ENCODE measurements around the gene ZNF182.
"Not testable (repeated sequence)": the region's sequence is repeated elsewhere in the genome, so short reads cannot be mapped to it uniquely, and the experiment has no call there.

Gene ZNF182

DNA sequence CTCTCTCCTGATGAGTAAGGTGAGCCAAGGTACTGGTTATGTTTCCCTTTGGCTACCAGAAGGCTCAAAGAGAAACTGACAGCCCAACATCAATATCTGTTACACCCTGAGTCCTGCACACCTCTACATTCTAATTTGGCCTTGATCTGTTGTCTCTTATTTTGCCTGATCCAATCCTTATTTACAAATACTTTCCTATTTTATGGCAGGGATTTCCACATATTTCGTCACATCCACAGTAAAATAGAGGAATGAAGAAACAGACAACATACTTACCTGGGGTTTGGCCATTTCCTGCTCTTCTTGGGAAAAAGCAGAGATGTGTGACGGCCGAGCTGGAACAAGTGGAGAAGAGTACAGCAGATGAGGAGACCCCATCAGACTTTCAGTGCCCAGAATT is 1.5 kb downstream of the ZNF182 start:
- no peak for DNase-seq (ENCODE audit: extremely low read depth in 1 of 2, low read depth in 1 of 2)

DNA sequence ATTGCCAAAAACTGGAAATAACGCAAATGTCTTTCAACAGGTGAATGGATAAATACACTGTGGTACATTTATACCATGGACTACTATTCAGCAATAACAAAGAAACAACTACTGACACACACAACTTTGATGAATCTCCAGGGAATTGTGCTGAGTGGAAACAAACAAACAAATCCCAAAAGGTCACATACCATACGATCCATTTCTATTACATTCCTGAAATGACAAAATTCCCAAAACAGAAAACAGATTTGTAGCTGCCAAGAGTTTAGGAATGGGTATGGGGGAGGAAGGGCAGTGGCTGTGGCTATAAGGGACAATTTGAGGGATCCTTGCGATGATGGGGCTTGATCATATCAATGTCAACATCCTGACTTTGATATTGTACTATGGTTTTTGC is 2.5 kb downstream of the ZNF182 start:
- DNase-seq (ENCODE audit: extremely low read depth in 1 of 2, low read depth in 1 of 2): no peak

DNA sequence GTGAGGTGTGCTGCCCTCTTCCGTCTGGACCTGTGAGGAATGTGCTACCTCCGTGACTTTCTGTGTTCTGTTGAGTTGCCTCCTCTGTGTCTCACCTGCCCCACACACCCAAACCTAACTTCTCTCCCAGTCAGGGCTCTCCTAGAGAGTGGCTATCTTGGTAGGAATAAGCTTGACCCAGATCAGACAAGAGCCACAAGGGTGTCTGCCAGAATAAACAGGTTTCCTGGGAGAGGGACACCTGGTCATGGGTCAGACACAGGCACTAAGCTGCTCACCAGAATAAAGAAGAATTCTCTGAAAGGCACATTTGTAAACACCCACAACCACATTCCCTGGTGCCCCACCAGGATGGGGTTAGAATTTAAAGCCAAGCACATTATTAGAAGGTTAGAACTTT is 11.1 kb downstream of the ZNF182 start:
- DNase-seq (ENCODE audit: extremely low read depth in 1 of 2, low read depth in 1 of 2): no peak

DNA sequence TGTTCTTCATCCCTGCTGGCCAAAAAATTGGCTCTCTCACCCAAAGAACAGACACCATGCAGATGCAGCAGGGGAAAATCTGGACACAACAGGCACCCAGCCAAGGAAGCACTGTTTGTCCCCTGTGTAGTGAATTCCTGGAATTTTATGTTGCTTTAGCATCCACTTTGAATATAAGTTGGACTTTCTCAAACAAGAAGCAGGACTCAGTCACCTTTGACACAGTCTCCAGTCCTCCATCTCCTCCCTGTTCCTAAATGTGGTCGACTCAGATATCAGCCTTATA is 11.8 kb downstream of the ZNF182 start:
- no peak for DNase-seq (ENCODE audit: extremely low read depth in 1 of 2, low read depth in 1 of 2)

DNA sequence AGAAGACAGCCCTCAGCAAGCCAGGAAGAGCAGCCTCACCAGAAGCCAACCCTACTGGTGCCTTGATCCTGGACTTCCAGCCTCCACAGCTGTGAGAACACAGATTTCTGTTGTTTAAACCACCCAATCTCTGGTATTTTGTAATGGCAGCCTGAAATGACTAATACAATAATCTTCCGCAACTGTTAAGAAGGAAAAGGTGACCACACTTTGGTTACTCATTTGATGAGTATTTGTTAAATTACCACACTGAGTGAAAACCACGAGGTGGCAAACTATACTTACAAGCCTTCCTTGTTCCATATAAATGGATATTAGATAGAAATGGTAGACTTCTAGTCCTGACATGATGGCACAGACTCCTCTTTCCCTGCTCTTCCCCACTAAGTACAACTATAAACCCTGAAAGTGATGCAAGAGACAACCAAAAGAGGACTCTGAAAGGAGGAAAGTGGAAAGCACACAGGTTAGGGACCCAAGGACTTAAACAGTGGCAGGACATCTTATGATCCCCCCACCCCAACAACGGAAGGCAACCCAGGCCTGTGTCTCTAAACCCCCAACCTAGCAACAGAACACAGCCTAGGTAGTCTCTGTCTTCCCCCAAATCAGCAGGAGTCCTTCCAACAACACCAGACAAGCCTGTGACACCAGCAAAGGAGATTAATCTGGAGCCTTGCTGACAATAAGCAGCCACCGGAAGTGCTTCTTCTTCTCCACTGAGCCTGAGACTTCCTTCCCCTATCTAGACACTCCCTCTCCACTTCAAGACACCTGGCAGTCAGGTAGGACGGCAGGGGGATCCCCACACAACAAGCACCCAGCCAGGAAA is 12.3 kb downstream of the ZNF182 start:
- no peak for DNase-seq (ENCODE audit: extremely low read depth in 1 of 2, low read depth in 1 of 2)

DNA sequence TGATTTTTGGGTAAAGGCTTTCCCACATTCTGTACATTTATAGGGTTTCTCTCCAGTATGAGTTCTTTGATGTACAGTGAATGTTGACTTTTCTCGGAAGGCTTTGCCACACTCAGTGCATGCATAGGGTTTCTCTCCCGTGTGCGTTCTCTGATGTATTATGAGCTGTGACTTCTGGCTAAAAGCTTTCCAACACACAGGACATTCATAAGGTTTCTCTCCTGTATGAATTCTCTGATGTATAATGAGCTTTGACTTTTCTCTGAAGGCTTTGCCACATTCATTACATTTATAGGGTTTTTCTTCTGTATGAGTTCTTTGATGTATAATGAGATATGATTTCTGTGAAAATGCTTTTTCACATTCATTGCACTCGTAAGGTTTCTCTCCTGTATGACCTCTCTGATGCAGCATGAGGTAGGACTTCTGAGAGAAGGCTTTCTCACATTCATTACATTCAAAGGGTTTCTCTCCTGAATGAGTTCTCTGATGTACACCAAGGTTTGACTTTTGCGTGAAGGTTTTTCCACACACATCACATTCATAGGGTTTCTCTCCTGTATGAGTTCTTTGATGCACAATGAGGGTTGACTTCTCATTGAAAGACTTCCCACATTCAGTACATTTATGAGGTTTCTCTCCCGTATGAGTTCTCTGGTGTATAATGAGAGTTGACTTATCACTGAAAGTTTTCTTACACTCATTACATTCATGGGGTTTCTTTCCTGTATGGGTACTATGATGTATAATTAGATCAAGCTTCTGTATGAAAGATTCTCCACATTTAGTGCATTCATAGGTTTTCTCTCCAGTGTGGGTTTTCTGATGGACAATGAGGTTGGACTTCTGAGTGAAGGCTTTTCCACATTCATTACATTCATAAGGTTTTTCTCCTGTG is 27.3 kb downstream of the ZNF182 start:
- no peak for DNase-seq (ENCODE audit: extremely low read depth in 1 of 2, low read depth in 1 of 2)

DNA sequence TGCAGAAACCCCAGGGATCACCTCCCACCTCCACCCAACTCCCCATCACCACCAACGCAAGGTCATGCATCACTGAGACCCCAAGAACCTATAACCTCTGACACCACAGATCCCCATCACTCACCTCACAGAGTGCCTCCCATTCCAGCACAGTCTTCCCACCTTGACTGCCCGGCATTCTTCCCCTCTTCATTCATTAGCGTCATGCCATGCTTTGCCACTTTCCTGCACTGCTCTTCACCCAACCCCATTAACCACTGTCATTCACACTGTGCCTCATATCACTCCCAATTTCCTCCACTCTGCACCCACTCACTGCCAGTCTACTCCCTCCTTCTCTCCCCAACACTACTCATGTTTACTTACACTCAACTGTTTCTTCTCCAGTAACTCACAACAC is 30.6 kb downstream of the ZNF182 start:
- DNase-seq (ENCODE audit: extremely low read depth in 1 of 2, low read depth in 1 of 2): no peak

DNA sequence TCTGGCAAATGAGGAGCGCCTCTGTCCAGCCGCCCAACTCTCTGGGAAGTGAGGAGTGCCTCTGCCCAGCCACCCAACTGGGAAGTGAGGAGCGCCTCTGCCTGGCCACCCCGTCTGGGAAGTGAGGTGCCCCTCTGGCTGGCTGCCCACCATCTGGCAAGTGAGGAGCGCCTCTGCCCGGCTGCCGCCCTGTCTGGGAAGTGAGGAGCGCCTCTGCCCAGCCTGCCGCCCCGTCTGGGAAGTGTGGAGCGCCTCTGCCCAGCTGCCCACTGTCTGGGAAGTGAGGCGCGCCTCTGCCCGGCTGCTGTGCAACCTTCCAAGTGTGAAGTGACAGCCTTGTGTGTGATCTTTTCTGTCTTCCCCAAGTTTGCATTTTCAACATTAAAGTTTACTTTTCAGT is 38.3 kb downstream of the ZNF182 start:
- DNase-seq (ENCODE audit: extremely low read depth in 1 of 2, low read depth in 1 of 2): not testable (repeated sequence)

DNA sequence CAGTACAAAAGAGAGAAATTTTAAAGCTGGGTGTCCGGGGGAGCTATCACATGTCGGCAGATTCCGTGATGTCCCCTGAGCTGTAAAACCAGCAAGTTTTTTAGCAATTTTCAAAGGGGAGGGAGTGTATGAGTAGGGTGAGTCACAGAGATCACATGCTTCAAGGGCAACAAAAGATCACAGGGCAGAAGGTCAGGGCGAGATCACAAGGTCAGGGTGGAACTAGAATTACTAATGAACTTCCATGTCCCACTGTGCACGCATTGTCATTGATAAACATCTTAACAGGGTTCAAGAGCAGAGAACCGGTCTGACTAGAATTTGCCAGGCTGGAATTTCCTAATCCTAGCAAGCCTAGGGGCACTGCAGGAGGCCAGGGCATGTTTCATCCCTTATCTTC is 42.0 kb downstream of the ZNF182 start:
- not testable (repeated sequence) for DNase-seq (ENCODE audit: extremely low read depth in 1 of 2, low read depth in 1 of 2)

DNA sequence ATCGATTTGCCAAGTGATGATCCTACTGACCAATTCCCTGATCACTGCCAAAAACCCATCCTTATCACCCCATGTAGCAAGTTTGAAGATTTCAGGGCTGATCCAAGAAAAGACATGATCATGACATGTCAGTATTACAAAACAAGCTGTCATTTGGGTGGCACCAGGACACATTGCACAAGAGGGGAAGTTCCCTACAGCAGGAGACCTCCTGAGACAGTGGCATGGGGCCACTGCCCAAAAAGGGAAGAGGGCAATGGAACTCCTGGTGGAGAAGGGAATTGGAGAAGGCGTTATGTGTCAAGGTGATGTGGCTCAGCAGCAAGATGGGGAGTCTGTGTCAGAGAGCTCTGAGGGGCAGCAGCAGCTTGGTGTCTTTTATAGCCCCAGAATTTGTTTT is 43.4 kb downstream of the ZNF182 start:
- no peak for DNase-seq (ENCODE audit: extremely low read depth in 1 of 2, low read depth in 1 of 2)

DNA sequence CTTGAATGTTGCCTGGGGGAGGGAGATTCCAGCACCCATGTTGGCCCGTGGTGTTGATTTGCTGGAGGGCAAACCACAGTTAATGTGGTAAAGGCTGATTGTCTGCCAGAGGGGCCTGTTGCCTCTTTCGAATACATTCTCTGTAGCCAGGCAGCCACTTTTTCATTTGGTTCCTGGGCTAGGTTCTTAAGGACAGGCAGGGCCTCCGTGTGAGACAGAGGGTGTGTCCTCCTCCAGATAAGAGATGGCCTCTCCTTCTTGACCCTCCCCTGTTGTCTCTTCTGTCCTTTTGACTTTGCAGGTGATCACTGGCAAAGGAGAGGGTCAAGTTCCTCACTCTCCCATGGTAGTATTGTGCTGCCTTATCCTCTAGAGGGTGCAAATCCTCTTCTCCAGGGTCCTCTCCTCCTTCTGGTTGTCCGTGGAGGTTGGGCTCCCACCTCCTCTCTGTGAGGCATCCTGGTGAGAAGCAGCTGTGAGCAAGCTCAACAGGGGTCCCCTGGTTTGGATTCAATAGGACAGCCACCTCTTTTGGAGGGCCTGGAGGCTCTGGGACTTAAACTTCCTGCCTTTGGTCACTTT is 44.9 kb downstream of the ZNF182 start:
- no peak for DNase-seq (ENCODE audit: extremely low read depth in 1 of 2, low read depth in 1 of 2)

DNA sequence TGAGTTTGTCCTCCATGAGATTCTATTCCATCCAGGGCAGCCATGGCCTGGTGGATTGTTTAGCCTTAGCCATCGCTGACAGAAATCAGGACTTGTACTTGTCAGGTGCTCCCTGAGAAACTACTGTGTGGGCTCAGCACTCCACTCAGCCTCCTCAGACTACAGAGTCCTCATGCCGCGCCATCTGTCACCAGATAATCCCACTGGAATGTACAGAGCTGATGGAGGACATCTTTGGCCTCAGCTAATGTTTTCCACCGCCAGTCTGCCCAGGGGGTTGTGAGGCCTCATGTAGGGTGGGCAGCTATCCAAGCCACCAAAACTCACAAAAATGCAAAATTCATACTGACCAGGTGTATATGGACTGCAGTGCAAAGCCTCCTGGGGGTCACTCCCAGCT is 45.6 kb downstream of the ZNF182 start:
- DNase-seq (ENCODE audit: extremely low read depth in 1 of 2, low read depth in 1 of 2): not testable (repeated sequence)

DNA sequence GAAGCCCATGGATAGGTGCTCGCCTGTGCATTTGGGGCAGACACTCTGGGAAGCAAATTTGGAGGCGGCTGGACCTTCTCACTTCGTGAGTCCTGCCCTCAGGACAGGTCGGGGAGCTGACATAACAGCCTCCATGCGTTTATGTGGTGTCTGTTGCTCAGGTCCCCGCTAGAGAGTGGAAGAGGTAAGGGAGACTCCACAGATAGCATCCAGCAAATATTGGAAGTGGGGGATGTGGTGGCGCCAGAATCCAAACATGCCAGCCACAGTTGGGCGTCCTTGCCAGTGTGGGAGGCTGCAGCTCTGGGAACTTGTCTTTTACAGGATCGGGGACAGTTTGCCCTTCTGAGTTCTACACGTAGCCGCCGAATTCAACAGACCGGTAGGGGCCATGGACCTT is 47.8 kb downstream of the ZNF182 start:
- no peak for DNase-seq (ENCODE audit: extremely low read depth in 1 of 2, low read depth in 1 of 2)

DNA sequence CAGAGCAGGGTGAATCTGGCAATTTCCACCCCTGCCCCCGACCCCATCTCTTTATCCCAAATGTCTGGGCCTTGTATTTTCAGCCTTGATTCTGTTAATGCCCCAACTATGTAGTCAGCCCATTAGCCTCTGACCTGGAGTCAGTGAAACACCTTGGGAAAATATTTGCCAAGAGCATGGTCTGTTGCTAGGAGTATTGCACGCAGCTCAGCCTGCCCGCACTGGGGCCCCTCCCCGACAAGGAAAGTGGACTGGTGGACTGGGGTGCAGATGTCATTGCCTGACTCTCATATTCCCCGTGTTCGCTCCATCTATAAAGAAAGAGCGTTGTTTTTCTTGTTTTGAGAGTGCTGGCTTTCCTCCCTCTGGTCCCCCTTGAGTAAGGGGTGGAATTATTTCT is 48.5 kb downstream of the ZNF182 start:
- DNase-seq (ENCODE audit: extremely low read depth in 1 of 2, low read depth in 1 of 2): not testable (repeated sequence)

DNA sequence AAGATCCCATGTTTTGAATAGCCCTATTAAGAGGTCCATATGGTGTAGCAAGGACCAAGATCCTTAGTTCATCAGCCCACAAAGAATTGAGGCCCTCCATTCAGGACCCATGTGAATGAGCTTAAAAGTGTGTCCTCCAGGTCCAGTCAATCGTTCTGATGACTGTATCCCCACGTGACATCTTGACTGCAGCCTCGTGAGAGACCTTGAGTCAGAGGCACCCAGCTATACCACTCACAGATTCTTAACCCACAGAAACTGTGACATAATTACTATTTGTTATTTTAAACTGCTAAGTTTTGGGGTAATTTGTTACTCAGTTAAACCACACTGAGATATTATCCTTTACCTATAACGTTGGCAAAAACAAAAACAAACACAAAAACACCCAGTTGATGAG is 62.4 kb downstream of the ZNF182 start:
- no peak for DNase-seq (ENCODE audit: extremely low read depth in 1 of 2, low read depth in 1 of 2)

DNA sequence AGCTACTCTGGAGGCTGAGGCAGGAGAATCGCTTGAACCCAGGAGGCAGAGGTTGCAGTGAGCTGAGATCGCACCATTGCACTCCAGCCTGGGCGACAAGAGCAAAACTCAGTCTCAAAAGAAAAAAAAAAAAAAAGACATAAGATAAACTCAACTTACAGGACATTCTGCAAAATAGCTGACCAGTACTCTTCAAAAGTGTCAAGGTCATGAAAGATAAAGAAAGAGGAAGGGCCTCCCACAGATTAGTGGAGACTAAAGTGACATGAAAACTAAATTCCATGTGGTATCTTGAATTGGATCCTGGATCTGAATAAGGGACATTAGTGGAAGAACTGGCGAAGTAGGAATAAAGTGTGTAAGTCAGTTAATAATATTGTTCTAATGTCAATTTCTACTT is 63.3 kb downstream of the ZNF182 start:
- no peak for DNase-seq (ENCODE audit: extremely low read depth in 1 of 2, low read depth in 1 of 2)

DNA sequence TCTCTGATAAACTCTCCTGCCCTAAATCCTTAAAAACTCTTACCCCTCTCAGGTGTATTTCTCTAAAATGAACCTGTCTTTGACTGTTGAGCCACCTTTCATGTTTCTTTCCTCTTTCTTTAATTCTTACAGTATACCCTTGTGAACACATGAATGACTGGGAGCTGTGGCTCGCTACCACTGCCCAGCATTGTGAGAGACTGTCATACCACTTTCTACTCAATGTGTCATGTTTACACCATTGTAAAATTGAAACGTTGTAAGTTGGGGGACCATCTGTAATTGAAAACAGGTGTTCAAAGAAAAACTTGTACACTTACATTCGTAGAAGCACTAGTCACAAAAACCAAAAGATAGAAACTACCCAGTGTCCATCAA is 66.9 kb downstream of the ZNF182 start:
- no peak for DNase-seq (ENCODE audit: extremely low read depth in 1 of 2, low read depth in 1 of 2)

DNA sequence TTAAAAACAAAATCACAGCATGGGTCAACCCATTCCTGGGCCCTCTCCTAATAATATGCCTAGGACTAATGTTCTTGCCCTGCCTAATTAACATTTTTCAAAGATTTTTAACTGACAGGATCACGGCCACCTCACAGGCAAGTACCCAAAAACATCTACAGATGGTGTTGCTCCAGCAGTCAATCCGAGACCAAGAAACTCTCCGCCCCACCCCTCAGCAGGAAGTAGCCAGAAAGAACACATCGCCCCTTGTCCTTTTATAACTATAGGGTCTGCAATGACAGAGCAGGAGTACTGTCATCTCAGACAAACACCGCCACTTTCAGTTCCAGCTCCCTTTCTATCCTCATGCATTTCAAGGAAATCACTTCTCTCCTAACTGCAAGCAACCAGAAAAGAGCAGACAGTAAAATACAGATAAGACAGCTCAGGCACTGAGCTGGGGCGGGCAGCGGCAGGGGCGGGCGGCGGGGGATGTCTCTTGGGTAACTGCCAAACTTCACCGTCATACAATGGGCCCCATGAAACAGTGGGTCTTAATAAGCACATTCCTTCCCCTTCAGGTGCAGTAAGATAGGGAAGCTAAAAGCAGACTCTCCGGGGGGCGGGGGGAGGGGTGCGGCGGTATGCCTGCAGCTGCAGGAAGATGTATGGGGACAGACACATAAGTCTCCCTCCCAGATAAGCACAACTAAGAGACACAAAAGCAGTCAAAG is 67.4 kb downstream of the ZNF182 start:
- no peak for DNase-seq (ENCODE audit: extremely low read depth in 1 of 2, low read depth in 1 of 2)

DNA sequence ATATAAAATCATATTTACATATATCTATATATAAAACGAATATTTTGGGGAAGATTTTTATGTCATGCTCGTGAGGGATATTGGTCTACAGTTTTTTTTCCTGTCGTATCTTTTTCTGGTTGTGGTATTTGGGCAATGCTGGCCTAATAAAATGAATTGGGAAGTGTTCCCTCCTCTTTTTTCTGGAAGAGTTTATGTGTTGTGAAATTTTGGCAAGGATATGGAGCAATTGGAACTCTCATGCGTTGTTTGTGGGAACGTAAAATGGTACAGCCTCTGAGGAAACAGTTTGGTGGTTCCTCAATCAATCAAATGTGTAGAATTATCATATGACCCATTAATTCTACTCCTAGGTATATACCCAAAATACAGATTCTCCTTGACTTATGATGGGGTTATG is 69.8 kb downstream of the ZNF182 start:
- no peak for DNase-seq (ENCODE audit: extremely low read depth in 1 of 2, low read depth in 1 of 2)

DNA sequence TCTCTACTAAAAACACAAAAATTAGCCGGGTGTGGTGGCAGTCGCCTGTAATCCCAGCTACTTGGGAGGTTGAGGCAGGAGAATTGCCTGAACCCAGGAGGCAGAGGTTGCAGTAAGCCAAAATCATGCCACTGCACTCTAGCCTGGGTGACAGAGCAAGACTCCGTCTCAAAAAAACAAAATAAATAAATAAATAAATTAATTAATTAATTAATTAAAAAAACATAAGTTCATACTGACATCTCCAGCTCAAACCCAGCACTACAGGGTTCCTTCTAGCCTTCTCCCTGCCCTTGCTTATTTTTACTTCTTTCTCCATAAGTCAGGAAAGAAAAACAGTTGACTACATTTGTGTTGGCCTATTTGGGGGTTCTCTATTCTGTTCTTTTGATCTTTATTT is 71.8 kb downstream of the ZNF182 start:
- not testable (repeated sequence) for DNase-seq (ENCODE audit: extremely low read depth in 1 of 2, low read depth in 1 of 2)

DNA sequence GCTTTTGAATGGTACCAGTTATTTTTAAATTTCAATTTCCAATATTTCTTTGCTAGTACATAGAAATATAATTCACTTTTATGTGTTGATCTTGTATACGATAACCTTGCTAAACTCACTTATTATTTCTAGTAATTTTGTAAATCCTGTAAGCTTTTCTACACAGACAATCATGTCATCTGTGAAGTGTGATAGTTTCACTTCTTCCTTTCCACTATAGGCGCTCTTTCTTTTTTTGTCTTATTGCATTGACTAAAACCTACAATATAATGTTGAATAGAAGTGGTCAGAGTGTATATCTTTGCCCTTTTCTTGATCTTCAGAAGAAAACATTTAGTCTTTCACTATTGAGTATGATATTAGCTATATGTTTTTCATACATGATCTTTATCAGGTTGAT is 76.6 kb downstream of the ZNF182 start:
- no peak for DNase-seq (ENCODE audit: extremely low read depth in 1 of 2, low read depth in 1 of 2)
